NCI-H2196 treated with DMSO at 0.1 percent for 48 hours (cell line): ENCODE data around the gene TMEM175.

ENCODE experiments used
- DNase-seq: peaks from one replicate; lab custom pipeline; 2025; ENCODE audit not compliant: unreplicated experiment; lab: John Stamatoyannopoulos, UW

The TMEM175 gene

DNA sequence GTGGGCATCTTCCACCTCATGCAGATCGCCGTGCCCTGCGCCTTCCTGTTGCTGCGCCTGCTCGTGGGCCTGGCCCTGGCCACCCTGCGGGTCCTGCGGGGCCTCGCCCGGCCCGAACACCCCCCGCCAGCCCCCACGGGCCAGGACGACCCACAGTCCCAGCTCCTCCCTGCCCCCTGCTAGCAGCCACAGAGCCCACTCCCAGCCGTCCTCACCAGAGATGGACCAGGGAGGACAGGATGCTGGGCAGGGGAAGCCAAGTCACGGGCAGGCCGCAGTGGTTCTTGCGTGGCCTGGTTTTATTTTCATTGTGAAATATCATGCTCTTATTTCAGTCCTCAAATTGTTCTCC is 26.0 kb downstream of the TMEM175 start:
- DNase-seq: no peak

DNA sequence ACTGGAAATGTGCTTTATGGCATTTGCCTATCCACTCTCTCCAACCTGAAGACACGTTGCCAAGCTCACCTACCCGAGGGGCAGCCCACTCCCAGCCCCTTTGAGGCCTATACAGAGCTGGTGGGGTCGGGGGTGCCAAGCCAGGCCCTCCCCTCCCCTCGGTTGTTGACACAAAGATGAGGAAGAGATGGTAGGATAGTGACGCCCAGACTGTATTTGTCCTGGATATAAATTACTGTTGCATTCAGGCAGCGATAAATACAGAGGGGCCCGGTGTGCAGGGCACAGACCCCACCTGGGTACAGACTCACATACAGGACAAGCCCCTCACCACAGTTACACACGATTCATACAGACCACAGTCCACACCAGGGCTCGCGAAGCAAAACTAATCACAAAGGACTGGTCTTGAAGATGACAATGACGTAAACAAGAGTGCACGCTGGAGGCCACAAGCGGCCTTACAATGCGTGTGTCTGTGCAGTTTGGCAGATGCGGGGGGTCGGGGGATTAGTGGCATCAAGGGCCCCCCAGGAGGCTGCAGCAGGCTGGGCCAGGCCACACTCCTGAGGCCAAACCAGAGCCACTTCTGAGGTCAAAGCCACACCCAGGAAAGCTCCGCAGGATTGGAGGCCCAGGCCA is 26.6 kb downstream of the TMEM175 start:
- DNase-seq: no peak

DNA sequence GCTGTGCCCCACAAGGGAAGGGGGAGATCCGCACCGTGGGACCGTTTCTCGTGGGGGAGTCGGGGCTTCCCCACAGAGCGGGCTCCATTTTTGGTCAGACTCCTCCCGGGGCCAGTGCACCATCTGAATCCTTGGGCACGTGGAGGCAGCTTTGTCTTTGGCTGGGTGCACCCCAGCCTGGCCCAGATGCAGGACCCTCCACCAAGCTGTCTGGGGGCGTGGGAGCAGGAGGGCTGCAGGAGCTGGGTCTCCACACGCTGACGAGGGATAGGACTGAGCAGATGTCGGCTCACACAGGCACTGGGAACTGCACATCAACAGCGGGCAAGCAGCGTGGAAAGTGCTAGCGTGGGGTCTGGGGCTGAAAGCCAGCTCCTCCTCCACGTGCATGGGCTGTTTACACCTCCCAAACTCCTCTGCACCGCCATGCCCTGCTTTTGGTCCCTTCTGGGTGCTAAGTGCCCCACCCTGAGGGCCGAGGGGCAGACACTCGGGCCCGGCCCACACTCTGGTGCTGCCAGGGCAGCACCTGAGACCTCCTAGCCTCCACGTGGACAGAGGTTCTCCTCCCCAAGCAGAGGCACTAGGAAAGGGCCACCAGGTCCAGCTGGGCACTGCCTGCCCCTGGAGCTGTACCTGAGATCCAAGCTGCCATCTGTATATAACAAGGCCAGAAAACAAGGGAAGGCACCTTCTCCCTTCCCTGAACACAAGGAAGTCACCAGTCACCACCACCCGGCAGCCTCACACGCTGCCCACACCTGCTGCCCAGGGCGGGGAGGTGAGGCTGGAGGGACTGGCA is 27.3 kb downstream of the TMEM175 start:
- DNase-seq: no peak

DNA sequence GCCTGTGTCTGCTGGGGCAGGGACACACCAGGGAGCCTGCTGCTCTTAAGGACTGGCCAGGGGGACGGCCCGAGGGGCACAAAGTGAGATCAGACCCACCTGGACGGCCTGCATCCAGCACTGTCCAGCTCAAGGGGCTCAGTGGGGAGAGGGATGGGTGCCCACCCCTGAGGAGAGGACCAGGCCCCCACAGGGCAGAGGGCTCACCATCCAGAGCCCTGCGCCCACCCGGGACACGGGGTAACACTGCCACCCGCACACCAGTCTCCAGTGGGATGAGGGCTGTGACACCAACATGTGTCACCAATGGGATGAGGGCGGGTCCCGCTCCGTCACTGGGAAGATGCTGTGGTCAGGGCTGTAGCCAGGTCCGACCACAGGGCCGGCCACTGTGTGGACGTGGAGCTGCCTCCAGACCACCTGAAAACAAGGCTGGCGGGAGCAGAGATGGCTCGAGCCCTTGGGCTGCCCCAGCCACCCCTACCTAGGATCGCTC is 27.9 kb downstream of the TMEM175 start:
- no peak for DNase-seq

DNA sequence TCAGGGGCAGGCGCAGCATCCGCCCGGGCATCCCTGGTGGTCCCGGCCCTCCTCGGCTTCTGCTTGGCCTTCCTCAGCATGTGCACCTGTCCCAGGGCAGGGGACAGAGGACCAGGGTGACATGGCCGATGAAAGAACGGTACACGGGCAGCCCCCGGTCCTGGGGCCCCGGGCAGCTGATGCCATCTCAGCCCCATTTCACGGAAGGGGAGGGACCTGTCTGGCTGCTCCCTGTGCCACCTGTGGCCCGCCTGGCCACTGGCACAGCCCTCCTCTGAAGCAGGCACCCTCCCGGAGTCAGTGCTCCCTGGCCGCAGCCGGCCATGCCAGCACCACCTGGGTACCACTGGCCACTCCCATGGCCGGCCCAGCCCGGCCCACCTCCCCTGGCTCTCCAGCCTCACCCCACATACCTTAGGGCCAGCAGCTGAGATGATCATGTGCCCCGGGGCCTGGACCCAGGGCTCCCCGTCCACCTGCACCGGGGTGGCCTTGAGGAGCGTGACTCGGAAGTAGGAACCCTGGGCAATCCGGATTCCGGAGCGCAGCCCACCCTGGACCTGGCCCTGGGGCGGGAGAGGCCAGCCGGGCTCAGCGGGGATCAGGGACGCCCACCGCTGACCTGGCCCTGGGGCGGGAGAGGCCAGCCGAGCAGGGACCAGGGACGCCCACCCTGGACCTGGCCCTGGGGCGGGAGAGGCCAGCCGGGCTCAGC is 28.5 kb downstream of the TMEM175 start:
- DNase-seq: no peak

DNA sequence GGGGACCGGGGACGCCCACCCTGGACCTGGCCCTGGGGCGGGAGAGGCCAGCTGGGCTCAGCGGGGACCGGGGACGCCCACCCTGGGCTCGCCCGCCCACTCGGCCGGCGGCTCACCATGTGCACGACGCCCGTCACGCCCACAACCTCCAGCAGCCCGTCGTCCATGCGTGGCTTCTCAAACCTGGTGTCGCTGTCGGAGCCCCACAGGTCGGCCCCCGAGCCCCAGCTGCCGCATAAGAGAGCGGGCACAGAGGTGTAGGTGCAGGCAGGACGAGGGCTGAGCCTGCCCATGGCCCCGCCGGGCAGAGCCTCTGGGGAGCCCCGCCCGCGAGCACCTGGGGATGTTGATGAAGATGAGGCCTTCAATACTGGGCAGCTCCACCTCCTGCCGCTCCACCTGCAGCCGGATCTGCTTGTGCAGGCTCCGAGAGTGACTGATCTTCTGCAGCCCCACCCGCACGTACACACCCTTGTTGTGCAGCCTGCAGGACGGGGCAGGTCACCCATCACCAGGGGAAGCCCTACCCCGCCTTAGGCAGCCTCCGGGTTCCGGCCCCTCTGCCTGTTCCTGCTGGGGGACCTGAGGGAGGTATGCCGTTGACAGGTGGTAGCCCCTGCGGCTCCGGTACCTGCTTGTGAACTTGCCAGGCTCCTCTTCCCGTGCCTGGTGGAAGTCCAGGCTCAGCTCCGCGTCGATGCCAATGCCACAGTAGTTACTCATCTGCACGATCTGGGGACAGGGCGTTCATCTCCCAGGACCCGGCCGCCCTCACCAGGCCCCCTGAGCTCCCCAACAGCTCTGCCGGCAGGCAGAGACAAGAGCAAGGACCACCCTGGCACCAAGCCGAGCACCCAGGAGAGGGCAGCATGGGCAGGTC is 29.3 kb downstream of the TMEM175 start:
- DNase-seq: no peak

DNA sequence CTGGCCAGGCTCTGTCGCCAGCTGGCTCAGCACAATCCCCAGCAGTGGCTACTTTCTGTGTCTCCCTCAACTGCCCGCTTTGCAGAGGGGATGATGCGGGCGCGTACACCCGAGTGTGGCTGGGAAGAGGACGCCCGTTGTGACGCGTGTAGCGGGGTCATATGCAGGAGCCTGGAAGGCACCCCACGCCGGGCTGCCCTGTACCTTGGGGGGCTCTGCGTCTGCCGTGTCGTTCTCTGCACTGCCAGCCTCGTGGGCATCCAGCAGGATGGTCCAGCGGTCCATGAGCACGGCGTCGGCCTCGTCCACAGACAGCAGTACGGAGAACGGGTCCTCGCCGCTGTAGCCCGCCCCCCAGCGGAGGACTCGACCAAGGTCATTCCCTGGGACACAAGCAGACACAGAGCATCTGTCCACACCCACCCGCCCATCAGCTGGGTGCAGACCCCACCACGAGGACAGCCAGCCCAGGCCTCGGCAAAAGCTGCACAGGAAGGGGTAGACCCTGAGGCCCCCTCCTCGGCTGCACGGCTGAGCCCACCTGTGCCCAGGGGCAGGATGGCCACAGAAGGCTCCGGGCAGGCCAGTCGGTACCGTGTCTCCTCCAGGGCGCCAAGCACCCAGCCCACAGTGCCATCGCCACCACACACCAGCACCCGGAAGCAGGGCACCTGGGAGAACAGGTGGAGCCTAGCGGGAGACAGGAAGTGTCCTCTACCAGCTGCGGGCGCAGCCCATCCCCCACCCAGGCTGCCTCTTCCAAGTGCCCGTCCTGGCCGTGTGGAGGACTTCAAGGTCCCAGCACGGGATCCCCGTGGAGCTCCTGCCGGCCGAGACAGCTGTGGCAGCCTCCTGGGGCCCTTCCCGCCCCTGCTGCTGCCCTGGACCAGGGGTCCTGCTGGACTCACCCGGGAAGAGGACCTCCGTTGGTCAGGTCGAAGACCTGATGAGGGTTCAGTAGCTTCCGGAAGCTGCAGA is 30.3 kb downstream of the TMEM175 start:
- DNase-seq: no peak

DNA sequence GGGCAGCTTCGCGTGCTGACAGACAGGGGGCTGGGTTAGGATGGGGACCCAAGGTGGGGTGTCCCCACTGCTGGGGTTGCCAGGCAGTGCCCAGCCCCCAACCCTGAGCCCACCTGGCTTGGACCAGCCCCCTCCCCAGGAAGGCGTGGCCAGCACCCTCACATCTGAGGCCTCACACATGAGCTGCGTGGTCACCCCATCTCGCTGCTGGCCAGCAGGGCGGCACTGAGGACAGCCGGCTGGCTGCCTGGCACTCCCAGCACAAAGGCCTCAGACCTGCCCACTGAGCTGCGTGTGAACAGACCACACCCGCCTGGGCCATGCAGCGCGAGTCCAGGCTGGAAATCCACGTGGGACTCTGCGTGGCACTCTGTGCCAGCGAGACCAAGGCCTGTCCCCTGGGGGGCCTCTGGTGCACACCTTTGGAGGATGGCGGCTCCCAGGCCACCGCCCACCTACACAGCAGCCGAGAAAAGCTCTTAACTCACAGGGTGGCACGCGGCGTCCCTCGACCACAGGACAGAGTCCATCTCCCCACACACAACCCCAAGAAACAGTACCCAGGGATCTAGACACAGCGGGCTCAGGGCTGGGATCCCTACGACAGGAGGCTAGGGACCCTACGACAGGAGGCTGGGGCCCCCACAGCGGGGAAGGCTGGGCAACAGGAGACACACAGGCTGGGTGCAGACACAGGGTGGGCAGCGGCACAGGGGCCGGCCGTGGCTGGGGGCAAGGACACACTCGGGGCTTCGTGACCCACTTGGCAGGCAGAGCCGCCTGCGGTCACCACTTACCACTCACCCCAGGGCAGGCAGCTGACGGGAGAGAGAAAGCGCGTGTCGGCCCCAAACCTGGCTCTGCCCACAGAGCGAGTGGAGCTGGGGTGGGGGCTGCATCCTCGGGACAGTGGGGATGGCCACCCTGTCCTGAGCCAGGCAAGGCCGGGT is 31.3 kb downstream of the TMEM175 start:
- DNase-seq: no peak

DNA sequence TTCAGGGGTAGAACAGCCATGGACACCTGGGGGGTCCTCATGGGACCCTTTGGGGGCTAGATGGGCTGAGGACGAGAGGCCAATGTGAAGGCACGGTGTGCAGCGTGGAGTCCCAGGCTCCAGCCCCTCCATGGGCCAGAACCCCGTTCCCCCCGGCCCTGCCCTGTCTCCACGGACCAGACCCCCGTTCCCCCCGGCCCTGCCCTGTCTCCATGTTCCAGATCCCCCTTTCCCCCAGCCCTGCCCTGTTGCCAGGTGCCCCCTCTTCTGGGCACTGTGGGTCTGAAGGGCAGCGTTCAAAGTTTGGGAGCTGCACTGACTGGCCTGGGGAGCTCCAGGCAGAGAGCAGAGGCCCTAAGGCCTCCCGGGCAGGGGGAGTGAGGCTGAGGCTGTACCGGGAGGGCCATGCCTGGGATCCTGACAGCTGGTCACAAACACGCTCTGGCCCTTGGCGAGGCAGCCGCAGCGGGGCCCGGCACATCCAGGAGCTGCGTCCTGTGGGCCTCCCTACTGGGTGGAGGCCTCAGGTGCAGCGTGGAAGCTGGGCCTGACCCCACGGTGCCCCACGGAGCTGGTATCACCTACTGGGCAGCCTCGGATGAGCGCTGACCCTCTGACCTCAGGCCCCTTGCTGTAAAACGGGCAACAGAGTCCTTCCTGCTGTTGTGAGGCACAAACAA is 32.2 kb downstream of the TMEM175 start:
- no peak for DNase-seq

DNA sequence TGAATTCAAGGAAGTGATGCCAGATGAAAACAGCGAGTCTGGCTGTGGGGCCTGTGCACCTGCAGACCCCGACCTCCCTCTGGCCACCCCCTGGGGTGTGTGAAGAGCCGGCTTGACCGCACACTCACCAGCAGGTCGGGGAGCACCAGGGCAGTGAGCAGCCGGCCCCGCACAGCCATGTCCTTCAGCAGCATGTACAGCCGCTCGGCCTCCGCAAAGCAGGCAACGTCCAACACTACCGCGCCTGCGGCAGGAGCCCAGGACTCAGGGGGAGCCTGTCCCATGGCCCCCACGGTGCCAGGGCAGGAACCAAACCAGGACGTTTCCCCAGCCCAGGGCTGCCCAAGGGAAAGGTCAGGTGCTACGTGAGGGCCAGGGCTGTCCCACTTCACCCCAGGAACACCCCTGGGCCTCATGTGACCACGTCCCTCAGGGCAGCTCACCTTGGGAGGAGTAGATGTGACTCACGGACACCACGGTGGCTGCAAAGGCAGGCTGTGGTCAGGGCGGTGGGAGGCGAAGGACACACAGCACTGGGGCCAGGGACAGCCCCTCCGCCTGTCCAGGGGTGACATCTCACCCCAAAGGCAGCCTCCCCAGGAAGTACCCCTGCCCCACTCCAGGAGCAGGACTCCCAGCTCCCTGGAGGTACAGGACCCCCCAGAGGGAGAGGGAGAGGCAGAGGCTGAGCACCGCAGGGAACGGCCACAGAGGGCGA is 32.9 kb downstream of the TMEM175 start:
- DNase-seq: no peak

DNA sequence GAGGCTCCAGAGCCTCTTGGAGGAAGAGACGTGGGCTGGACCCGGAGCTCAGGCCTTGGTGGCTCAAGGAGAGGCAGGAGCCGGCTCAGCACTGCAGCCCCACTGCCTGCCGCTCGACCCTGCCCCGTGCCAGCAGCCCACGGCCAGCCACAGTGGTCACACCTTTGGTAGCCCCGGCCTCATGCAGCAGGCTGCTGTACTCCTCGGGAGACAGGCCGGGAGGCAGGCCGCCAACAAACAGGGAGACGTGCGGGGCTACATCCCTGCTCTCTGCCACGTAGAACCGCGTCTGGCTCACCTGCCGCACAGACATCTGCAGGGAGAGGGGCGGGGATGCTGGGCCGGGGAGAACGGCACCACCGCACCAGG is 33.5 kb downstream of the TMEM175 start:
- DNase-seq: no peak

DNA sequence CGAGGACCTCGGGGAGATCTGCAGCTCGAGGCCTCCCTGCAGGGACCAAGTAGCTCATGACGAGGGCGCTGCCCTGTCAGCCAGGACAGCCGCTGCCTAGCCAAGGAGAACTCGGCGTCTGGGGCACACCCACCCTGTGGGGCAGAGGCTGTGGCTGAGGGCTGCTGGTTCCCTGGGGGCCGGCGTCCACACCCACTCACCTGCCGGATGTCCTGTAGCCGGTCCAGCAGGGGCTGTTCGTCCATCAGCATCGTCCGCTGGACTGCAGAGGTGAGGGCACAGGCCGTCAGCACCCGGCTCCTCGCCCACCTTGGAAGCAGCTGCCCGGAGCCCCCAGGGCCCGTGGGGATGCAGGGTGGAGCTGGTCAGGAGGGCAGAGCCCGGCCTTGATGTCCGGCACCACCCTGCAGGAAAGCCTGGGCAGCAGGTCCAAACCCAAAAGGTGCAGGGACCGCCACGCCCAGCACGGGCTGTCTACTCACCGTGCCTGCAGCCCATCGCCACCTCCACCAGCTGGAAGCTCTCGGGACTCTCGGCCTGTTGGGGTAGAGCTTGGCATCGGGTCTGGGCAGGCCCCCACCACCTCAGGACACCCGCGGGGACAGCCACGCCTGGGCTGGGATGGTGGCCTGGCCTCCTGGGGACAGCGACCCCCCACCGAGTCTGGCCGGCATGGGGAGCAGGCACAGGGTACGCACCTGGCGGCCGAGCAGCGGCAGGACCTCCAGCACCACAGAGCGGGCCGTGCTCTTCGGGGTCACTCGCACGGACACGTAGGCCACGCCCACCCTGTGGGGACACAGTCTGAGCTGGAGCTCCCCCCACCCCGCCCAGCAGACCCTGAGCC is 34.2 kb downstream of the TMEM175 start:
- no peak for DNase-seq

DNA sequence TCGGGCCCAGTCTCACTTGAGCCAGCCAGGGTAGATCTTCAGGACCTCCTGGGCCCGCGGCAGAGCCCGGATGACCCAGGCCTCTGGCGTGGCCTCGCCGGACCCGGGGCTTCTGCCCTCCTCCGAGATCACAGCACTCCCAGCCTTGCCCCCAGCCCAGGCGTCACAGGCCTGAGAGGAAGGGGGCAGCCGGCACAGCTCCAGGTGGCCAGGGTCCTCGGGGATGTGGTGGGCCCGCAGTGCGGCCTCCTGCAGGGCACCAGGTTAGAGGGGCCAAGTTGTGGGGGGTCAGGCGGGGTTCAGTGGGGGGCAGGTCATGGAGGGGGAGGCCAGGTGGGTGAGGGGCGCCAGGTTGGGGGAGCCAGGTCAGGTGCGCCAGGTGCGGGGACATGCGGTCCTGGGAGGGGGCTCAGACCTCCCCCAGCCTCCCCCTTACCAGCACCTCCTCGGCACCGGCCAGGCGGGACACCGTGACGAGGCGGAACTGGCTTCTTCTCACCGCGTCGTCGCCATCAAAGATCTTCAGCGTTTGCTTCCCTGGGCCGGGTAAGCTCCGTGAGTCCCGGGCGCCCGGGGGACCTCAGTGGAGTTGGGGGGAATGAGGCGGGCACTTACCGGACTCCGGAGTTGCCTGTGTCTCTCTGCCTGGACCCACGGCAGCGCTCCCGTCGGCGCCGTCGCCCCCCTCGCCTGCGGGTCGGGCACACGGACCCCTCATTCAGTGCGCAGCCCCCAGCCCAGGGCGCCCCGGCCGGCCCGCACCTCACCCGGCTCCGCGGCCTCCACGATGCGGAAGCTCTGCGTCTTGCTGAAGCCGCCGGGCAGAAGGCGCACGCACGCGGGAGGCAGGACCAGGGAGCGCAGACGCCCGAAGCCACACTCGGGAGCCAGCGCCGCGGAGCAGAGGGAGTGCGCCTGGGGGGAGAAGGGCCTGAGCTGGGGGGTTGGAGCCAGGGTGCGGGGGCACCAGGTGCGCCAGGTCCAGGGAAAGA is 35.1 kb downstream of the TMEM175 start:
- no peak for DNase-seq

DNA sequence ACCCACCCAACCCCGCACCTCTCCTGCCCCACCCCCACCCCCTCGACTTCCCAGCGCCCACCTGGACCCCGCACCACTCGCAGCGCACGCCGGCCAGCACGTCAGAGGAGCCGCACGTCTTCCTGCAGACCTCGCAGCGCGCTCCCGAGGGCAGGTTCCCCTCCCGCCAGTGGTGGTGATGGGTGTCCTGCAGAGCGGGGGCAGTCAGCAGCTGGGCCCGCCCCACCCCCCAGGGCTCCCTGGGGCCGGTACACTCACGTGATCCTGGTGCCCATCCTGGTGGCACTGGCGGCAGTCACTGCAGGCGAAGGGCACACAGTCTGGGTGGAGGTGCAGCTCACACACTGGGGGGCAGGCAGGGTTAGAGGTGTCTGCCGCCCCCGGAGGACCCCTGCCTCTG is 36.0 kb downstream of the TMEM175 start:
- no peak for DNase-seq

DNA sequence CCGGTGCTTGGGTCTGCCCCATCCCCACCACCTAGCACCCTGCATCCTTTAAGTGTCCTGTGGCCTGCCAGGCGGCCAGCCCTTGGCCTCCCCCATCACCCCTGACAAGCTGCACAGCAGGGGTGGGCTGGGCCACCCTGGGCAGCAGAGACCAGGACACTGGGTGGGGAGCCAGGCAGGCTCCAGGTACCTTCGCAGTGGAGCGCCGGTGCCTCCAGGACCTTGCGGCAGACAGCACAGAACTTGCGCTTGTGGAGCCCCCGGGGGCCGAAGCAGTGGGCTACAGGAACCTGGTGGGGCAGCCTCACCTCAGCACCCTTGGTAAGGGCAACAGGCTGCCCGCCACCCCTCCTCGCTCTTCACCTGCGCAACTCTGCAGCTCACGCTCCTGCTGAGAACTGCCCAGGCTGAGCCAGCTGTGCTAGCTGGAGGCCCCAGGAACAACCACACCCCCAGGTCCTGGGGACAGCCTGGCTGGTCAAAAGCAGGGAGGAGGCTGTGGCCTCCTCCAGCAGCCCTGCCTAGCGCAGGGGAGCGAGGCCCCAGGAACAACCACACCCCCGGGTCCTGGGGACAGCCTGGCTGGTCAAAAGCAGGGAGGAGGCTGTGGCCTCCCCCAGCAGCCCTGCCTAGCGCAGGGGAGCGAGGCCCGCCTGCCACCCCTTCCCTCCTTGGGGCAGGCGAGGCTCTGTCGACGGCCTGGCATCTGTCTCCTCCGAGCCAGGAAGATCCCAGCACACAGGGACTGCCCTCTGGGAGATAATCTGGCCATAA is 36.5 kb downstream of the TMEM175 start:
- no peak for DNase-seq
